WTC11 (cell line): ENCODE results near the gene NBL1. TPM values are rescaled to one million over a fixed set of nuclear protein-coding genes. Genes with fewer than 3 reads are reported as not detected.

Source experiments
- ATAC-seq: fragments of 200-7000 bp; cut with Tn5 transposase; 2 replicates; pipeline ENCODE4 v1.10.0; 2021; ENCODE audit warnings: mild to moderate bottlenecking, moderate library complexity
- CTCF ChIA-PET: fragments of 300-600 bp; sonication (Branson Sonifier 250); formaldehyde crosslinking; loops from one replicate; lab custom pipeline; 2021; ENCODE audit warnings: antibody characterized with exemption; lab: Charles Lee
- POLR2A ChIA-PET: fragments of 350-600 bp; sonication (Branson Sonifier 250); formaldehyde crosslinking; loops from one replicate; lab custom pipeline; 2021; ENCODE audit warnings: antibody characterized with exemption; lab: Charles Lee
- DNase-seq: peaks from one replicate; pipeline ENCODE4 v3.0.0; 2021; ENCODE audit warnings: low spot score
- H3K27ac Mint-ChIP-seq: 2 replicates; pipeline ENCODE4 v1.8.0; 2021; ENCODE audit warnings: mixed read lengths
- H3K27me3 Mint-ChIP-seq: 2 replicates; pipeline ENCODE4 v1.8.0; 2021; ENCODE audit warnings: low read depth, mild to moderate bottlenecking, moderate library complexity, mixed read lengths
- H3K36me3 Mint-ChIP-seq: 2 replicates; pipeline ENCODE4 v1.8.0; 2021; ENCODE audit warnings: mixed read lengths
- H3K4me1 Mint-ChIP-seq: 2 replicates; pipeline ENCODE4 v1.8.0; 2022; ENCODE audit warnings: mixed read lengths
- H3K4me3 Mint-ChIP-seq: 2 replicates; pipeline ENCODE4 v1.8.0; 2021; ENCODE audit warnings: mild to moderate bottlenecking, moderate library complexity, mixed read lengths
- H3K9me3 Mint-ChIP-seq: 2 replicates; pipeline ENCODE4 v1.8.0; 2021; ENCODE audit warnings: mixed read lengths
- GABPB1 ChIP-seq: sonication (generic); formaldehyde crosslinking; IDR thresholded peaks from 2 replicates; pipeline ENCODE4 v1.8.1; 2023; ENCODE audit warnings: mild to moderate bottlenecking, missing genetic modification reagents
- JAZF1 ChIP-seq: fragments of 250-450 bp; sonication (Bioruptor Pico); IDR thresholded peaks from 2 replicates; pipeline ENCODE4 v1.9.0; 2021; ENCODE audit warnings: moderate library complexity, mild to moderate bottlenecking, inconsistent platforms
- JUN ChIP-seq: sonication (generic); formaldehyde crosslinking; IDR thresholded peaks from 2 replicates; pipeline ENCODE4 v1.8.0; 2023; ENCODE audit warnings: mild to moderate bottlenecking, missing genetic modification reagents
- KAT7 ChIP-seq: sonication (generic); formaldehyde crosslinking; IDR thresholded peaks from 2 replicates; pipeline ENCODE4 v1.8.1; 2023; ENCODE audit warnings: missing genetic modification reagents, mild to moderate bottlenecking, borderline replicate concordance
- NR3C1 ChIP-seq: sonication (generic); formaldehyde crosslinking; conservative IDR thresholded peaks from 2 replicates; pipeline ENCODE4 v1.8.1; 2023; ENCODE audit warnings: low read depth, mild to moderate bottlenecking, missing genetic modification reagents
- OVOL2 ChIP-seq: fragments of 250-450 bp; sonication (Bioruptor Pico); IDR thresholded peaks from 2 replicates; pipeline ENCODE4 v1.9.0; 2021; ENCODE audit warnings: mild to moderate bottlenecking, borderline replicate concordance
- RORB ChIP-seq: fragments of 250-450 bp; sonication (Bioruptor Pico); IDR thresholded peaks from 2 replicates; pipeline ENCODE4 v1.9.0; 2021; ENCODE audit warnings: mild to moderate bottlenecking
- total RNA-seq: library from RNA; stranded (reverse); gene quantifications from 3 replicates; pipeline ENCODE4 v1.2.3, GENCODE V29; 2021
- TF ChIP-seq, protein P1 (sequence below): sonication (generic); formaldehyde crosslinking; IDR thresholded peaks from 2 replicates; pipeline ENCODE4 v1.8.0; 2022; ENCODE audit warnings: missing genetic modification reagents
- TF ChIP-seq, protein P2 (sequence below): fragments of 250-450 bp; sonication (Bioruptor Pico); IDR thresholded peaks from 2 replicates; pipeline ENCODE4 v1.9.0; 2021; ENCODE audit warnings: mild to moderate bottlenecking, borderline replicate concordance
- TF ChIP-seq, protein P3 (sequence below): sonication (generic); formaldehyde crosslinking; IDR thresholded peaks from 2 replicates; pipeline ENCODE4 v1.8.0; 2022; ENCODE audit warnings: mild to moderate bottlenecking, missing genetic modification reagents
- TF ChIP-seq, protein P4 (sequence below): sonication (generic); formaldehyde crosslinking; IDR thresholded peaks from 2 replicates; pipeline ENCODE4 v1.8.0; 2023; ENCODE audit warnings: missing genetic modification reagents
- TF ChIP-seq, protein P5 (sequence below): sonication (generic); formaldehyde crosslinking; IDR thresholded peaks from 2 replicates; pipeline ENCODE4 v1.8.0; 2022; ENCODE audit warnings: mild to moderate bottlenecking, missing genetic modification reagents

Gene NBL1
- total RNA-seq, 1 experiment from 2014 or later: 17.1 TPM

GRCh38 chr1:19617376-19617775 is 26.7 kb upstream of the NBL1 start:
- Mint-ChIP-seq H3K36me3 (no peaks in the 10 kb centered on the region; the same call in 1 of the 2 replicates), H3K27me3 (no peaks in the 10 kb centered on the region; the same call in 1 of the 2 replicates), H3K9me3 (no peaks in the 10 kb centered on the region), H3K4me1 (peaks cover 24% of the 10 kb centered on the region), H3K4me3 (no peak overlapping the region), H3K27ac (peak overlapping the region; percentile 51)
- ATAC-seq: no peak
- ChIA-PET POLR2A (no interaction called here), CTCF (no interaction called here)
- TF ChIP-seq GABPB1 (CRISPR knock-in tag) (no peak), KAT7 (no peak), JUN (CRISPR knock-in tag) (no peak), NR3C1 (CRISPR knock-in tag) (no peak), RORB (CRISPR knock-in tag) (no peak)
- TF ChIP-seq, protein P1, sequence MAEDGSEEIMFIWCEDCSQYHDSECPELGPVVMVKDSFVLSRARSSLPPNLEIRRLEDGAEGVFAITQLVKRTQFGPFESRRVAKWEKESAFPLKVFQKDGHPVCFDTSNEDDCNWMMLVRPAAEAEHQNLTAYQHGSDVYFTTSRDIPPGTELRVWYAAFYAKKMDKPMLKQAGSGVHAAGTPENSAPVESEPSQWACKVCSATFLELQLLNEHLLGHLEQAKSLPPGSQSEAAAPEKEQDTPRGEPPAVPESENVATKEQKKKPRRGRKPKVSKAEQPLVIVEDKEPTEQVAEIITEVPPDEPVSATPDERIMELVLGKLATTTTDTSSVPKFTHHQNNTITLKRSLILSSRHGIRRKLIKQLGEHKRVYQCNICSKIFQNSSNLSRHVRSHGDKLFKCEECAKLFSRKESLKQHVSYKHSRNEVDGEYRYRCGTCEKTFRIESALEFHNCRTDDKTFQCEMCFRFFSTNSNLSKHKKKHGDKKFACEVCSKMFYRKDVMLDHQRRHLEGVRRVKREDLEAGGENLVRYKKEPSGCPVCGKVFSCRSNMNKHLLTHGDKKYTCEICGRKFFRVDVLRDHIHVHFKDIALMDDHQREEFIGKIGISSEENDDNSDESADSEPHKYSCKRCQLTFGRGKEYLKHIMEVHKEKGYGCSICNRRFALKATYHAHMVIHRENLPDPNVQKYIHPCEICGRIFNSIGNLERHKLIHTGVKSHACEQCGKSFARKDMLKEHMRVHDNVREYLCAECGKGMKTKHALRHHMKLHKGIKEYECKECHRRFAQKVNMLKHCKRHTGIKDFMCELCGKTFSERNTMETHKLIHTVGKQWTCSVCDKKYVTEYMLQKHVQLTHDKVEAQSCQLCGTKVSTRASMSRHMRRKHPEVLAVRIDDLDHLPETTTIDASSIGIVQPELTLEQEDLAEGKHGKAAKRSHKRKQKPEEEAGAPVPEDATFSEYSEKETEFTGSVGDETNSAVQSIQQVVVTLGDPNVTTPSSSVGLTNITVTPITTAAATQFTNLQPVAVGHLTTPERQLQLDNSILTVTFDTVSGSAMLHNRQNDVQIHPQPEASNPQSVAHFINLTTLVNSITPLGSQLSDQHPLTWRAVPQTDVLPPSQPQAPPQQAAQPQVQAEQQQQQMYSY: no peak
- TF ChIP-seq, protein P2, sequence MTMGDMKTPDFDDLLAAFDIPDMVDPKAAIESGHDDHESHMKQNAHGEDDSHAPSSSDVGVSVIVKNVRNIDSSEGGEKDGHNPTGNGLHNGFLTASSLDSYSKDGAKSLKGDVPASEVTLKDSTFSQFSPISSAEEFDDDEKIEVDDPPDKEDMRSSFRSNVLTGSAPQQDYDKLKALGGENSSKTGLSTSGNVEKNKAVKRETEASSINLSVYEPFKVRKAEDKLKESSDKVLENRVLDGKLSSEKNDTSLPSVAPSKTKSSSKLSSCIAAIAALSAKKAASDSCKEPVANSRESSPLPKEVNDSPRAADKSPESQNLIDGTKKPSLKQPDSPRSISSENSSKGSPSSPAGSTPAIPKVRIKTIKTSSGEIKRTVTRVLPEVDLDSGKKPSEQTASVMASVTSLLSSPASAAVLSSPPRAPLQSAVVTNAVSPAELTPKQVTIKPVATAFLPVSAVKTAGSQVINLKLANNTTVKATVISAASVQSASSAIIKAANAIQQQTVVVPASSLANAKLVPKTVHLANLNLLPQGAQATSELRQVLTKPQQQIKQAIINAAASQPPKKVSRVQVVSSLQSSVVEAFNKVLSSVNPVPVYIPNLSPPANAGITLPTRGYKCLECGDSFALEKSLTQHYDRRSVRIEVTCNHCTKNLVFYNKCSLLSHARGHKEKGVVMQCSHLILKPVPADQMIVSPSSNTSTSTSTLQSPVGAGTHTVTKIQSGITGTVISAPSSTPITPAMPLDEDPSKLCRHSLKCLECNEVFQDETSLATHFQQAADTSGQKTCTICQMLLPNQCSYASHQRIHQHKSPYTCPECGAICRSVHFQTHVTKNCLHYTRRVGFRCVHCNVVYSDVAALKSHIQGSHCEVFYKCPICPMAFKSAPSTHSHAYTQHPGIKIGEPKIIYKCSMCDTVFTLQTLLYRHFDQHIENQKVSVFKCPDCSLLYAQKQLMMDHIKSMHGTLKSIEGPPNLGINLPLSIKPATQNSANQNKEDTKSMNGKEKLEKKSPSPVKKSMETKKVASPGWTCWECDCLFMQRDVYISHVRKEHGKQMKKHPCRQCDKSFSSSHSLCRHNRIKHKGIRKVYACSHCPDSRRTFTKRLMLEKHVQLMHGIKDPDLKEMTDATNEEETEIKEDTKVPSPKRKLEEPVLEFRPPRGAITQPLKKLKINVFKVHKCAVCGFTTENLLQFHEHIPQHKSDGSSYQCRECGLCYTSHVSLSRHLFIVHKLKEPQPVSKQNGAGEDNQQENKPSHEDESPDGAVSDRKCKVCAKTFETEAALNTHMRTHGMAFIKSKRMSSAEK (CRISPR knock-in tag): no peak
- no peak for DNase-seq

- ChIA-PET CTCF (interaction anchor here (0.8 to 1.6 kb wide), 4 partner anchors 31 to 36 kb away, joined by 3 to 7 read pairs (median 4); no protein-coding TSS in a partner anchor), POLR2A (no interaction called here)
- peaks cover 24% of the 10 kb centered on the region for H3K4me1 Mint-ChIP-seq
- no peak overlapping the region for H3K4me3 Mint-ChIP-seq
- TF ChIP-seq, protein P3, sequence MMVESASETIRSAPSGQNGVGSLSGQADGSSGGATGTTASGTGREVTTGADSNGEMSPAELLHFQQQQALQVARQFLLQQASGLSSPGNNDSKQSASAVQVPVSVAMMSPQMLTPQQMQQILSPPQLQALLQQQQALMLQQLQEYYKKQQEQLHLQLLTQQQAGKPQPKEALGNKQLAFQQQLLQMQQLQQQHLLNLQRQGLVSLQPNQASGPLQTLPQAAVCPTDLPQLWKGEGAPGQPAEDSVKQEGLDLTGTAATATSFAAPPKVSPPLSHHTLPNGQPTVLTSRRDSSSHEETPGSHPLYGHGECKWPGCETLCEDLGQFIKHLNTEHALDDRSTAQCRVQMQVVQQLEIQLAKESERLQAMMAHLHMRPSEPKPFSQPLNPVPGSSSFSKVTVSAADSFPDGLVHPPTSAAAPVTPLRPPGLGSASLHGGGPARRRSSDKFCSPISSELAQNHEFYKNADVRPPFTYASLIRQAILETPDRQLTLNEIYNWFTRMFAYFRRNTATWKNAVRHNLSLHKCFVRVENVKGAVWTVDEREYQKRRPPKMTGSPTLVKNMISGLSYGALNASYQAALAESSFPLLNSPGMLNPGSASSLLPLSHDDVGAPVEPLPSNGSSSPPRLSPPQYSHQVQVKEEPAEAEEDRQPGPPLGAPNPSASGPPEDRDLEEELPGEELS: no peak
- TF ChIP-seq, protein P4, sequence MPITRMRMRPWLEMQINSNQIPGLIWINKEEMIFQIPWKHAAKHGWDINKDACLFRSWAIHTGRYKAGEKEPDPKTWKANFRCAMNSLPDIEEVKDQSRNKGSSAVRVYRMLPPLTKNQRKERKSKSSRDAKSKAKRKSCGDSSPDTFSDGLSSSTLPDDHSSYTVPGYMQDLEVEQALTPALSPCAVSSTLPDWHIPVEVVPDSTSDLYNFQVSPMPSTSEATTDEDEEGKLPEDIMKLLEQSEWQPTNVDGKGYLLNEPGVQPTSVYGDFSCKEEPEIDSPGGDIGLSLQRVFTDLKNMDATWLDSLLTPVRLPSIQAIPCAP (CRISPR knock-in tag): no peak
- no peaks in the 10 kb centered on the region for H3K9me3 Mint-ChIP-seq
- no peaks in the 10 kb centered on the region; the same call in 1 of the 2 replicates for H3K36me3 Mint-ChIP-seq
- no peak for DNase-seq
- H3K27ac Mint-ChIP-seq: no peak overlapping the region
- ATAC-seq: no peak
- H3K27me3 Mint-ChIP-seq: no peaks in the 10 kb centered on the region; the same call in 1 of the 2 replicates
These were observed 25.7 kb upstream of the NBL1 start for GRCh38 chr1:19618428-19618827.

DNA sequence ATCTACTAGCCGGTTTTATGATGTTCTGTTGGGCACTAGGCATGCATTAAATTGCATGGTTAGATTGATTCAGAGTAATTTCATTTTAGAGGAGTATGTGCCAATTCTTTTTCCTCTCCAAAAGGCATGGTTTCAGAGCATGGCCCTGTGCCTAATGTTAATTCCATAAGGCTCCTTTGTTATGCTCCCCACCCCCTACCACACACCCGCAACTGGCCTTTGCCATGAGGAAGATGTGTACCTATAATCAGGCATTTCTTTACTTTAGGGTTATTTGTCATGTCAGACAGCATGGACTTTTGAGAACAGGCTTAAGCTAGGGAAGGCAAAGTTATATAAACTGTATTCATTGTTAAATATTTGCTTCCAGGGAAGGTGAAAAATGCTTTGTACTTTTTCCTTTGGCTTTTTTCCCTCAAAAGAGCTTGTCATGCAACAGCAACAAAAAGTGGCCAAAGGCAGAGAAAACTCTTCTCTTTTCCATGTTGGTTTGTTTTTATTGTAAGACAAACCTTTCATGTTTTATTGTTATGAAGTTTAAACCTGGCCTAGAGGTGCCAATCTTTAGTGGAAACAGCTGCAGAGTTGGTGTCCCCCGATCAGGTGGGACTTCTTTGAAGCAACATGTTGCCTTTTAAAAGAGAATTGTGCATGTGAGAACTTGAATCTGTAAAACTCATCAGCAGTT is 24.3 kb upstream of the NBL1 start:
- H3K4me1 Mint-ChIP-seq: peaks cover 24% of the 10 kb centered on the region
- CTCF ChIA-PET: interaction anchor here (0.6 to 1.4 kb wide), 4 partner anchors 18 to 38 kb away, joined by 3 to 7 read pairs (median 3); no protein-coding TSS in a partner anchor
- no peak overlapping the region for H3K4me3 Mint-ChIP-seq
- DNase-seq: no peak
- H3K9me3 Mint-ChIP-seq: no peaks in the 10 kb centered on the region
- peak; percentile 74 for ATAC-seq
- H3K27ac Mint-ChIP-seq: no peak overlapping the region
- no peaks in the 10 kb centered on the region; the same call in 1 of the 2 replicates for H3K27me3 Mint-ChIP-seq
- POLR2A ChIA-PET: no interaction called here
- H3K36me3 Mint-ChIP-seq: peaks cover 5% of the 10 kb centered on the region
- TF ChIP-seq JUN (CRISPR knock-in tag) (no peak), GABPB1 (CRISPR knock-in tag) (0 out of 2 replicates have a peak, but pooled peaks have one; percentile 24), OVOL2 (CRISPR knock-in tag) (no peak), JAZF1 (CRISPR knock-in tag) (no peak)
- TF ChIP-seq, protein P5, sequence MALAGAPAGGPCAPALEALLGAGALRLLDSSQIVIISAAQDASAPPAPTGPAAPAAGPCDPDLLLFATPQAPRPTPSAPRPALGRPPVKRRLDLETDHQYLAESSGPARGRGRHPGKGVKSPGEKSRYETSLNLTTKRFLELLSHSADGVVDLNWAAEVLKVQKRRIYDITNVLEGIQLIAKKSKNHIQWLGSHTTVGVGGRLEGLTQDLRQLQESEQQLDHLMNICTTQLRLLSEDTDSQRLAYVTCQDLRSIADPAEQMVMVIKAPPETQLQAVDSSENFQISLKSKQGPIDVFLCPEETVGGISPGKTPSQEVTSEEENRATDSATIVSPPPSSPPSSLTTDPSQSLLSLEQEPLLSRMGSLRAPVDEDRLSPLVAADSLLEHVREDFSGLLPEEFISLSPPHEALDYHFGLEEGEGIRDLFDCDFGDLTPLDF (CRISPR knock-in tag): no peak
- TF ChIP-seq, protein P1: no peak
